Measurements from ENCODE around the gene EHD2.

Gene EHD2

GRCh38 chr19:47754206-47755064 lies 41.2 kb downstream of the EHD2 start:
- Mint-ChIP-seq H3K4me1 (no peaks in the 10 kb centered on the region), H3K36me3 (ENCODE audit: low read depth) (peaks cover 49% of the 10 kb centered on the region)
- no peak for TF ChIP-seq CTCF (IDR thresholded peaks at IDR 0.05; ENCODE audit: unreplicated experiment in 3 of 3)

GRCh38 chr19:47755065-47755761 lies 42.0 kb downstream of the EHD2 start:
- no peaks in the 10 kb centered on the region for H3K4me1 Mint-ChIP-seq
- peaks cover 49% of the 10 kb centered on the region for H3K36me3 Mint-ChIP-seq (ENCODE audit: low read depth)
- TF ChIP-seq CTCF (IDR thresholded peaks at IDR 0.05; ENCODE audit: unreplicated experiment in 3 of 3), result no peak
- no peaks in the 10 kb centered on the region for H3K9me3 Mint-ChIP-seq
- H3K27me3 Mint-ChIP-seq (ENCODE audit: low read depth), result peaks cover 4% of the 10 kb centered on the region
- H3K27ac Mint-ChIP-seq, result no peak overlapping the region
- H3K4me3 Mint-ChIP-seq, result no peak overlapping the region

More at GRCh38 chr19:47754206-47755064, 41.2 kb downstream of the EHD2 start:
- no peak overlapping the region for H3K4me3 Mint-ChIP-seq
- H3K9me3 Mint-ChIP-seq, result no peaks in the 10 kb centered on the region
- no peak overlapping the region for H3K27ac Mint-ChIP-seq
- peaks cover 4% of the 10 kb centered on the region for H3K27me3 Mint-ChIP-seq (ENCODE audit: low read depth)

GRCh38 chr19:47755762-47756626 lies 42.8 kb downstream of the EHD2 start:
- no peaks in the 10 kb centered on the region for H3K9me3 Mint-ChIP-seq
- no peak for TF ChIP-seq CTCF (IDR thresholded peaks at IDR 0.05; ENCODE audit: unreplicated experiment in 3 of 3)
- peaks cover 45% of the 10 kb centered on the region for H3K36me3 Mint-ChIP-seq (ENCODE audit: low read depth)
- peaks cover 4% of the 10 kb centered on the region for H3K27me3 Mint-ChIP-seq (ENCODE audit: low read depth)
- H3K4me3 Mint-ChIP-seq, result no peak overlapping the region
- no peak overlapping the region for H3K27ac Mint-ChIP-seq
- no peaks in the 10 kb centered on the region for H3K4me1 Mint-ChIP-seq

GRCh38 chr19:47756627-47756929 lies 43.4 kb downstream of the EHD2 start:
- no peak for TF ChIP-seq CTCF (IDR thresholded peaks at IDR 0.05; ENCODE audit: unreplicated experiment in 3 of 3)
- Mint-ChIP-seq H3K27me3 (ENCODE audit: low read depth) (peaks cover 4% of the 10 kb centered on the region), H3K27ac (no peak overlapping the region), H3K4me3 (no peak overlapping the region), H3K4me1 (no peaks in the 10 kb centered on the region), H3K9me3 (no peaks in the 10 kb centered on the region), H3K36me3 (ENCODE audit: low read depth) (peaks cover 45% of the 10 kb centered on the region)

- peak overlapping the region in 1 of 3 experiments; percentile 68 for H3K27ac Mint-ChIP-seq
- TF ChIP-seq CTCF (IDR thresholded peaks at IDR 0.05; ENCODE audit: unreplicated experiment in 3 of 3), result no peak
These were observed 43.9 kb downstream of the EHD2 start for GRCh38 chr19:47756953-47757608.

More at GRCh38 chr19:47756953-47757608, 43.9 kb downstream of the EHD2 start:
- Mint-ChIP-seq H3K9me3 (no peaks in the 10 kb centered on the region), H3K4me3 (peak overlapping the region in 1 of 3 experiments; percentile 33), H3K36me3 (ENCODE audit: low read depth) (peaks cover 45% of the 10 kb centered on the region), H3K27me3 (ENCODE audit: low read depth) (peaks cover 4% of the 10 kb centered on the region), H3K4me1 (no peaks in the 10 kb centered on the region)

All from nephron (organoid).